ENCODE results near the gene WWOX.

DNA sequence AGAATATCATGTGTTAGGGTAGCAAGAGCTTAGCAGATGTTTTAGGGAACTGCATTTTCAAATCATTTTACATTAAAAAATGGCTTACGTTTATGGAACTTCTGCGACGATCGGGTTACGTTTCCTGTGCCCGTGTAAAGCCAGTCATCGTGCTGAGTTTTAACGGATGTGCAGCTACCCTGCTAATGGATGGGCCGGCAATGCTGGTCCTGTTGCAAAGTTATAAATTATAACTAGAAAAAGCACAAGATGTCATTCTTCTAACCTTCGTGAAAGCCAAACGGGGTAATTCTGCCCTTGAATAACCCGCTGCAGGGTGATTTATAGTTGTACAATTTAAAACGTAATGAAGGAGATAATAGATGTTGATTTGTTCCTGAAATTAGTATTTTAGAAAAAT lies 339.2 kb downstream of the WWOX start:
- TF ChIP-seq POLR2A (IDR thresholded peaks at IDR 0.05; ENCODE audit: low read length) (no peak), GATA1 (IDR thresholded peaks at IDR 0.05; ENCODE audit: low read depth, low read length) (no peak)
